Activated CD8-positive, alpha-beta memory T cell treated with anti-CD3 and anti-CD28 coated beads, Interleukin-2, amount 50 U/mL, for 1 hour (primary cell): ENCODE results near the gene MYO10.
"Not testable (repeated sequence)": the region's sequence is repeated elsewhere in the genome, so short reads cannot be mapped to it uniquely, and the experiment has no call there.

Source experiments
- DNase-seq: peaks from one replicate; pipeline ENCODE4 v3.0.0-alpha.2; 2020; ENCODE audit errors: extremely low read depth

The MYO10 gene

DNA sequence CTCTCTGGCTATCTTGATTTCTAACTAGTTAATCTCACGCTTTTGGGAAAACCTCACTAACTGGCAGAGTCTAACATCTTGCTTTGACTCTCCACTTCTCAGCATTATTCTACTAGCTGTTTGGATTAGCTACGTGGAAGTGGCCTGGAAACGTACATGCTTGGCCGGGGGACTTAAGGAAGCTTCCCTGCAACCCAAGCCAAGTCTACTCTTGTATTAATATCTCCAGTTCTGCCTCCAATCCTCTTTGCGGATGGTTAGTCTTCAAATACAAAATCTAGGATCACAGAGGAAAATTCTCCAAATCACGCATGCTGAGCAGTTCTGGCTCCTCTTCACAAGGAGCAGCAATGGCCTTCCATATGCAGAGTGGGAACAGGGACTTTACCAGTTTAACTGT lies 267.5 kb downstream of the MYO10 start:
- DNase-seq: no peak

DNA sequence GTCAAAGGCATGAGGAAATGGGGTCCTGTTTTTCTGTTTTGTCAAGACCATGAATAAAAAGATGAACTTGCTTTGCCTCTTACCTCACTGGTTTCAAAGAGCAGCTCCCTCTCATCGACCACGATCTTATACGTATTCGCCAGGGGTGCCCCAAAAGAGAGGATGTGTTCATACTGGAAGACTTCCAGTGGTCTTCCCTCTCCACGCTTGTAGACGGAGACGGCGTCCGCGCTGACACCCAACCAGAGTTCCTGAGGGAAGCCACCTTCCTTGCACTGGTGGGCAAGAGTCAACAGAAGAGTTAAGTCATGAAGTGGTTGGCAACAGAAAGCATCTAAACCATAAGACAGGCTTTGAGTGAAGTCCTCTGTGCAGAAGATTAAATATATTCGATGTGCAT lies 267.9 kb downstream of the MYO10 start:
- no peak for DNase-seq

DNA sequence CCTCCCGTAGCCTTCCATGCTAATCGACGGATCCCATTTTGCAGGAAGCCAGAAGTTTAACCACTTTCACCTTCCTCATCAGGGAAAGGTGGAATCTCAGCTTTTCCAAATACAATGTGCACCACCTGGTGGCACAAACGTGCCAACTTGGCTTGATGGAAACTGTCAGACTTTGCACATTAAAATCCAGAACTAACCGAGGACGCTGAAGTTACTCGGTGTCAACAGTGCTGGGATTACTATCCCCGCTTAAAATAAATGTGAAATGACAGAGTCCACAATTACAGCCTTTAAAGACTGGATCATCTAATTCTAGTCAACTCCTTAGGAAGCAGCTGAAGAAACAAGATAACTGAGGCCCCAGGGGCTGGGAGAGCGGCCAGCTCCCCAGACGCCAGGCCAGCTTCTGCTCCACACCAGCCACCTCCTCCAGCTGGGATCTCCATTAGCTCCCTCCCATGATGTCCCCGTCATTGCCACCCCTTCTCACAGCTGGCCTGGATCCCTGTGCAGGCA lies 269.1 kb downstream of the MYO10 start:
- DNase-seq: no peak

DNA sequence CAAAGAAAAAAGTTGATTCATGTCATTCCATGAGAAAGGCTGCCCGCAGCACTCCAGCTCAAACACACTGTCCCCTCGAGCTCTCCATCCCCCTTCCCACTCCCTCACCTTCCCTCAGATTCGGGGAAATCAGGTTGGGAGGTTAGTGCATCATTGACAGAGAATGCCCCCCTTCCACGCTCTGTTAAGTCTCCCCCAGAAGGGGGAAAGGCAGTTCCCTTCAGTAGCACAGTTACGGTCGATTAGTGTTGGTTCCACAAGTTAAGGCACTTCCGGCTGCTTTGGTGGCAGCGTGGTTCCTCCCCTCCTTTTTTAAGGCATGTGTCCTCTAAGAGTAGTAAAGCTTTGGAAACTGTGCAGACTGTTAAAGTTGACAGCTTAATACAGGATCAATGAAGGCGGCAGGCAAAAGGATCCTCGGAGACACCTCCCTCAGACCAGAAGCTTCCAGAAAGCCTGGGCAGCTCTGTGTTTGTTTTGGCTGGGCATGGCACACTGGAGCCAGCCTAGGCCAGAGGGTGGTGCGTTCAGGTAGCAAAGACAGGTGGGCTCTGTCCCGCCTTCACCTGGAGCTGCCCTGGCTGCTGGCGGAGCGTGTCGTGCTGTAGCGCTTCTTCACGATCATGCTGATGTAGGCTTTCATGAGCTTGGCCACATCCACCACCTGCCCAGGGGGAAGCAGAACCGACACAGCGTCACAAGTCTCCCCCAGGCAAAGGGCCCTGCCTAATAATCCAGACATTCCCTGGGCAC lies 269.8 kb downstream of the MYO10 start:
- DNase-seq: no peak

DNA sequence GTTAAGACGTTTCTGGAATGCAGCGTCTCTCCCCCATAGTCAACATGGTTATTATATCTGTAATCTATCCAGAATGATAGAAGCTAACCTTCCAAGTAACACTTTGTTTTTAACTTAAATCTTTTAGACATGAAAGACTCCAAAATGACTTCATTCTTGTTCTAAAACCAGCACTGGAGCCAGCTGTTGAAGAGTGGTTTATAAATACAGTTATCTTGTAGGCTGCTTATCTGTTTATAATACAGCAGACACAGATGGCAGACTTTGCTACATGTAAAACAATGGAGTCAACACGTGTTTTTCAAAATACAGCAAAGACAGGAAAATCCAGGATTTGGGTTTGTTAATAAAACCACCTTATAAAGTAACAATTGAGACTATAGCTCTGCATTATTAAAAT lies 270.5 kb downstream of the MYO10 start:
- DNase-seq: no peak

DNA sequence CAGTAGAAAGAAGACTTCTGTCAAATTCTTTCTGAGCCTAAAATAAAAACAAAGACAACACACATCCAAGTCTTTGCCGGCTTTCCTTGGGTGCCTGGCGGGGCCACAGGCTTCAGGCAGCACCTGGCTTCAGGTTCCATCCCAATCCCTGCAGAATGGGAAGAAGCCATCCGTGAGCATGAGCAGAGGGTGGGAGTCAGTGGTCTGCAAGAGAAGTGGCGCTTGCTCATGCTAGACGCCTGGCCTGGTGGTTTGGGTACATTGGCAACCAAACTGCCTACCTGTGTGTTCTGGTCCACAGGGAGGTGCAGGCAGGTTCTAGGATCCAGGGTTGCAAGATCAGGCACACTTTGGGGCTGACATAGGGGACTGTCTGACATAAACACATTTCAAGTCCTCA lies 271.7 kb downstream of the MYO10 start:
- DNase-seq: no peak

DNA sequence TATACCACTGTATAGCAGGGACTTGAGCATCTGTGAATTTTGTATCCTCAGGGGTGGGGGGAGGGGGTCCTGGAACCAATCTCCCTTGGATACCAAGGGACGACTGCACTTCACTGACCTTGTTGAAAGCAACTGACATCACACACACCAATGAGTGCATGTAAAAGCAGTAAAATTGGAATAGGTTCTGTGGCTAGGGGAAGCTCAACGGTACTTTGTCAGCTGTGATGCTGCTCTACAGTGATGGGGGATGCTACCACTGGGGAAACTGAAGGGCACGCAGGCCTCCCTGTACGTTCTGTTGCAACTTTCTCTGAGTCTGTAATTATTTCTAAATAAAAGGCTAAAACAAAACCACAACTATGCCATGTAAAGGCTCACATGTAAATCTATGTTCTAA lies 272.2 kb downstream of the MYO10 start:
- DNase-seq: no peak

DNA sequence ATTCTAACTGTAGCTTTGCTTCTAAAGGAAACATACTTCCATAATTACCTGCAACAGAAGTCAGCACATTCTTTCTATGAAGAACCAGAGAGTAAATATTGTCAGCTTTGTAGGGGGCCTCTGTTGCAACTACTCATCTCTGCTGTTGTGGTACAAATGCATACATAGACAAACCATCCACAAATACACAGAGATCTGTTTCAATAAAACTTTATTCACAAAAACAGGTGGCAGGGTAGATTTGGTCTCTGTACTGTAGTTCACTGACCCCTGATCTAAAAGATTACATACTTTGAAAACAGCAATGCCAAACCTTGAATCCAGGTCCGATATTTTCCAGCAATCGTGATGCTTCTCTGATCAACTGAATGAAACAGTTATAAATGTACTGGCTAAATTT lies 274.4 kb downstream of the MYO10 start:
- no peak for DNase-seq

DNA sequence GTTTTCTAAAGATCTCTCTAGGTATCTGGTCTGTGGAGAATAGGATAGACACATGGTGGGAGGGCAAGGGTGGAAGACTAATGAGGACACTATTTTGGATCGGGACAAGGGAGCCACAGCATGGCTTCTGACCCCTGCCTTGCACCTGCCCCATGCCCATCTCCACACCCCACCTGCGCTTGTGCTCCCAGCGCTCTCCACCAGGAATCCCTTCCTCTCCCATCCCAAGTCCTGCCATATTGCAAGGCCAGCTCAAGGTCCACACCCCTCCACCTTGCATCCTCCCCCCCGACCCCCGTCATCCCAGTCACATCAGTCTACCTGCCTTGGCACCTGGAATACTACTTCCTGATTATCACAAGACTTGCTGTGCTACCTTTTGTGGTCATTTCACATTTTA lies 275.1 kb downstream of the MYO10 start:
- no peak for DNase-seq

DNA sequence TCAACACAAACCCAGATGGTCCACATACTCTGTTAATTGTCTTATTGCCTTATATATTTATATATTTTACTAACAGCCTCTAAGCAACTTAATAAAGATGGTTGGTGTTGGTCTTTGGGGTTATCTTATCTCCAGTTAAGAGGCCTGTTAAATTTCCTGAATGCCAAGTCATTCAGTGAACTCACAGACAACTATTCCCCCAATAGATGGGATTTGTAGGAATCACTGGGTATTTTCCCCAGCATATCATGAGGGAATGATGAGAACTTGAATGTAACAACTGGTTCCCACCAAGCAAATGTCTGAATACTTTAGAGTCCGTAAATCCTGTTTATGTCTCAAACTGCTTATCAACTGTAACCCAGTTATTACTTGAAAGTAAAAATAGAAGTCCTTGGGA lies 276.6 kb downstream of the MYO10 start:
- no peak for DNase-seq

DNA sequence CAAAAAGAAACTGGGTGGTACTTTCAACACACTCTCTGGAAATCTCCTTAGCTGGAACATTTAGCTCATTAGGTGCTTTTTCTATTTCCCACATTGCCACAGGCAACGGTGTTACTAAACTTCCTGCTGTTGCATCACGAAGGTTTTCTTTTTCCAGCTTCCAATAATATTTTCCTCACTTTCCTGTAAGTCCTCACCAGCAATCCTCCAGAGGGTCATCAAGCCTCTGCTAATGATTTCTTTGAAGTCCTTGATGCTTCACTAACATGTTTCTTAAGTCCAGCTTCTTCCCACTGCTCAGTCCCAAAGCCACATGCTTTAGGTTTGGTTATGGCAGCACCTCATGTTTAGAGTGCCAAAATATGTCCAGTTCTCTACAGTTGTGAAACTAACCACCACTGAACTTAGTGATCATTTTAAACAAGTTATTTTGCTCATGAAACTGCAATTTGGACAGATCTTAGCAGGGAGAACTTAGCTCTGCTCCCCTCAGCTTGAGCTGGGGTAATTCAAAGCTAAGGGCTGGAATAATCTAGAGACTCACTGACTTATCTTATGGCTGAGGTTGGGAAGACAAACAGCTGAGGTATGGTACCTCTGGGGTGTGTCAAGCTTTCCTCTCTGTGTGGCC lies 279.4 kb downstream of the MYO10 start:
- no peak for DNase-seq

DNA sequence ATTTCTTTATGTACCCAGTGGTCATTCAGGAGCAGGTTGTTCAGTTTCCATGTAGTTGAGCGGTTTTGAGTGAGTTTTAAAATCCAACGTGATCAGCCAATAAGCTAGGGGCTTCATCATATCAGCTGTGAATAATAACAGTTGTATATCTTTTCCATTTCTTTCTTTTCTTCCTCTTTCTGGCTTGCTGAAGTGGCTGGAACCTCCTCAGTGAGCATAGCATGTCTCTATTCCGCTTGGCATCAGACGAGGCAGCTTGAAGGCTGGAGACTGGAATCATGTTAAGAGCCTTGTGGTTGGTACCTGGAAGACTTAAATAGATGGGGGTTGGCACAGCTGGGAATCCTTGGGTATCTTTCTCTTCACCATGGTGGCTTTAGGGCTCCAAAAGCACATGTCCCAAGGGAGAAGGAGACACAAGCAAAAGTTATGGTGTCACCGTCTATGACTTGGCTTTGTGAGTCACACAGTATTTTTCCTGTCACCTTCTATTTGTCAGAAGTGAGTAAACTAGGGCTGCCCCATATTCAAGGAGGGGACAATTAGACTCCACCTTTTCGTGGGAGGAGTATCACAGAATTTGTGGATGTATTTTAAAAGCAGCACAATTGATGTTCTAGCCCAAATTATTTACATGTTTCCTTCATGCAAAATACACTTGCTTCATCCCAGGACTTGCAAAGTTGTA lies 281.3 kb downstream of the MYO10 start:
- no peak for DNase-seq

DNA sequence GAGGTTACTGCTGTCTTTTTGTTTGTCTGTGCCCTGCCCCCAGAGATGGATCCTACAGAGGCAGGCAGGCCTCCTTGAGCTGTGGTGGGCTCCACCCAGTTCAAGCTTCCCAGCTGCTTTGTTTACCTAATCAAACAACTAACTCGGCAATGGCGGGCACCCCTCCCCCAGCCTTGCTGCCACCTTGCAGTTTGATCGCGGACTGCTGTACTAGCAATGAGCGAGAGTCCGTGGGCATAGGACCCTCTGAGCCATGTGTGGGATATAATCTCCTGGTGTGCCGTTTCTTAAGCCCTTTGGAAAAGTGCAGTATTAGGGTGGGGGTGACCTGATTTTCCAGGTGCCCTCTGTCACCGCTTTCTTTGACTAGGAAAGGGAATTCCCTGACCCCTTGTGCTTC lies 287.3 kb downstream of the MYO10 start:
- not testable (repeated sequence) for DNase-seq

DNA sequence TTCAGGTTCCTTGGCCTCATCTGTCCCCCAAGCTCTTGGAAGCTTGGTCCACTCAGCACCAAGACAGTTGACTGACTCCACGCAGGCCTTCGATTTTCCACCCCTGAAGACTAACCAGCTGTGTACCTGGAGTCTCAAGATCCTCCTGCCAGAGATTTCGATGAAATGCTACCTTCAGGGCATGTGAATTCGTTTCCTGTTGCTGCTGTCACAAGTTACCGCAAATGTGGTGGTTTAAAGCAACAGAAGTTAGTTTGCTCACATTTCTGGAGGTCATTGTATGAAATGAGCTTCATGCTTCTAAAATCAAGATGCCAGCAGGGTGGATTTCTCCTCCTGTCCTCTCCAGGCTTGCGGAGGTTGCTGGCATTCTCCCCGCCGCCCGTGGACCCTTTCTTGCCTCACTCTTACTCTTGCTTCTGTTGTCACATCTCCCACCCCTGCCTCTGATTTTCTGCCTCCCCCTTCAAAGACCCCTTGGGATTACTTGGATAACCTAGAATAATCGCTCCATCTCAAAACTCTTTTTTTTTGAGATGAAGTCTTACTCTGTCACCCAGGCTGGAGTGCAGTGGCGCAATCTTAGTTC lies 291.7 kb downstream of the MYO10 start:
- no peak for DNase-seq

DNA sequence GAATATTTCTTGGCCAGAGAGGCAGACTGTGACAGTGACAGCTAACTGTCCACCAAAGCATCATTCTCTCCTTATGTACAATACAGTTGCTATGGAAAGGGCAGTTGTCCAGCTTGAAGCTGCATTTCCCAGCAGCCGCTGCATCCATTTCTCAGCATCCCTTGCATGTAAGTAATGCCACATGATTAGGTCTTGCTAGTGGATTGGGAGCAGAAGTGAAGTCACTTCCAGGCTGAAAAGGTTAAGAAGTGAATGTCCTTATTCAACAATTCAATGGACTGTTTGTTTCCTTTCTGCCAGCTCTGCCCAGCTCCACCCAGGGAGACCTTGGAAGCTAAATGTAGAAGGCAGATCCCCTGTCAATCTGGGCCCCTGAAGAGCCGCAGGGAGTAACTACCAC lies 293.2 kb downstream of the MYO10 start:
- DNase-seq: no peak

DNA sequence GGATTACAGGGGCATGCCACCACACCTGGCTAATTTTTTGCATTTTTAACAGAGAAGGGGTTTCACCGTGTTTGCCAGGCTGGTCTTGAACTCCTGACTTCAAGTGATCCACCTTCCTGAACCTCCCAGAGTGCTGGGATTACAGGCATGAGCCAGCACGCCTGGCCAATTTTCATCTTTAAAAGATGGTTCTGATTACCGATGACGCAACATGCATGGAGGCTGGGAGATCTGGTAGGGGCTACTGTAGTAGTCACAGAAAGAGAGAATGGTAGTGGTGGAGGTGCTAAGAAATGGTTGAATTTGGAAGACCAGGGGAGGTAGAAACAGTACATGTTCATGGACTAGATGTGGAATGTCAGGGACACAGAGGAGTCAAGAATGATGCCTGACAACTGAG lies 296.9 kb downstream of the MYO10 start:
- no peak for DNase-seq

DNA sequence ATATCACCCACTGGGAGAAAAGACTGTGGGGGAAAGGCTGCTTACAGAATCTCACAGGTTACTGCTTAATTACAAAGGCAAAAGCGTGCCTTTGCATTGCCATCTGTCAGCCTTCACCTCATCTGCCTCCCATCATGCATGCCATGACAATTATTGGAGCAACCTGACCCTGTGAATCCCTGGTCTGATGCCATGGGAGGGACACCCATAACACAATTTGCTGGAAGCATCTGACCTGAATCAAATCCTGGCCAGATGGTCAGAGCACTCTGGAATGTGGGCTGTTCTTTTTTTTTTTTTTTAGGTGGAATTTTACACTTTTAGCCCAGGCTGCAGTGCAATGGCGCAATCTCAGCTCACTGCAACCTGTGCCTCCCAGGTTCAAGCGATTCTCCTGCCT lies 307.7 kb downstream of the MYO10 start:
- DNase-seq: no peak

DNA sequence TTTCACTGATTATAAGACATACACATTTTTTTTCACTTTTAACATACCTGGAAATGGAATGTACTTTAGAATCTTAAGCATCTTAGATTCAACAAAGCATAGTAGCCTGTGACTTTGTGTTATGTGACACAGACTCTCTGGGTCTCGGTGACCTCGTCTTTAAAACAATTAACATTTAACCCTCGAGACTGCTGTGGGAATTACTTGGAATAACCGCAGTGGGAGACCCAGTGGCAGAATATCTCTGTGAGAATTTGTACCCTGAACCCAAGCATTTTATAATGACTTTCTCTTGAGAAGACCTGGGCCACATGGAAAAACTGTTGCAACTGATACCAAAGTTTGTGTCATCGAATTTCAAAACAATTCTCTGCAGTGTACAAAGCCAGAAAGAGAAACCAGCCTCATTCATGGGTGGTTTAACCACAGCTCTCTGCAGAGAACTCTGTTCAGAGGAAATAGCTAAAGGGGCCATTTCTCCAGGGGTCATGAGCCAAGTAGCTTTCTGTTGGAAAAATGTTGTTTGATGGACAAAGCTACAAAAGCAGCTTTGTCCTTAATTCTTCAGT lies 309.3 kb downstream of the MYO10 start:
- no peak for DNase-seq

DNA sequence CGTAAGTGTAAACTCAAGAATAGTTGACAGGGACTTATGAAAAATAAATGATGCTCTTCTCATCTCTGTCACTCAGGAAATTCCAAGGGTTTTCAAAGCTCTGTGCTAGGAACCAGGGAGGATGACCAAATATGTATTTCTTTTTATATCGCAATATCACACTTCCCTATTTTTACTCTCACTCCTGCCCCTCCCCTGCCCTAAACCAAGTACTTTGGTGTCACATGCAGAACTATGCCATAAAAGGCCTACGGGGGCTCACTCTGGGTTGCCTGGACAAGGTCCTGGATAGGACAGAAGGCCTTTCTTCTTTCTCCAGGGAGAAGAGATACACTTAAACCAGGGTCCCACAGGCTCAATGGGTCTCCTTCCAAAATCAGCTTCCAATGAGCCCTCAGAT lies 311.0 kb downstream of the MYO10 start:
- no peak for DNase-seq

DNA sequence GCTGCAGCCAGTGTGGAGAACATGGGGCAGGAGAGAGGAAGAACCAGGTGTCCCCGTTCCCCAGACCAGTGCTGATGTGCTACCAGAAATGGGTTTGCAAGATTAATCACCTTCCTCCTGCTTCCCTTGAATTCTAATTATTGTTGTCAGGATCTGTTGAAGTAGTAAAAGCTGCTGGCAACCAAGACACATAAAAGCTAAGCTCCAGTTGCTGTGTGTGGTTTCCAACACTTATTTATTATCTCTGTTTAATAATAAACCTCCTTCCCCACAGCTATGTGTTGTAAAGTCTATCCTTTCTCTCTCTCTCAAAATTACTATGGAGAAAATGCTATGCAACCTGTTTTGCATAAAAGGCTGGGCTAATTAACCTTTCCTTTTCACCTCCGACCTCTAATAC lies 317.0 kb downstream of the MYO10 start:
- DNase-seq: no peak

DNA sequence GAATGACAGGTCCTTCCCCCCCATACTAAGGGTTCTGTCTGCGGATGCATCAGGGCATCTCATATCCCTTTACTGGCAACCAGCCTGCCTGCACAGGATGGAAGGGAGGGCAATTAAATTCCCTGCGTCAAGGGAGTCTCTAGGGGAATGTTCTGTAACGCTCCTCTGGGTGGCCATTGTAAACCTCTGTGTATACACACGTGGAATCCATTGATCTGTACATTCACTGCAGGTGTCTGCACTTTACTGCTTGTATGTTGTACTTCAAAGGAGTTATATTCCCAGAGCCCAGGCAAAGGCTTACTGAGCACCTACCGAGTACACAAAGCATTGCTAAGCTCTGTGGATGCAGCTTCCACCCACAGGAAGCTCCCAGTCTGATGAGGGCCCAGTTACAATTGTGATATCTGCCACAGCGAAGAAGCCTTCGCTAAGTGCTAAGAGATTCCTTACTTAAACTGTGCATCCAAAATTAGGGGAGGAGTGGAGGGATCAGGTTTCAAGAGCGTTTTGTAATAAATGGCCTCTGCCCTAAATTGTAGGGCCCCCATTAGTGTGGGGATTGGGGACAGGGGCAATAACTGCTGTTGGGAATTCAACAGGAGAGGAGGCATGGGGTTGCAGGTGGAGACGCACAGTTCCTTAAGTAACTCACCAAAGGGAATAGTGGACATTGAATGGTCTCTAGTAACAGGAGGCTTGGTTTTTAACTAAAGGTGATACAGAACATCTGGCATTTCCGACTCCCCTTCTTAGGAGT lies 317.8 kb downstream of the MYO10 start:
- no peak for DNase-seq
